GM12878 (cell line): ENCODE data around the gene CD72. TPM values are rescaled to one million over a fixed set of nuclear protein-coding genes. Genes with fewer than 3 reads are reported as not detected.
A peak's percentile ranks its signal among the peaks of the same experiment; 100 is the strongest.

Experiments used
- ATF7 ChIP-seq: fragments of 450-650 bp; IDR thresholded peaks from 2 replicates; pipeline ENCODE4 v1.6.1; 2016; ENCODE audit warnings: low read depth, mild to moderate bottlenecking
- CBFB ChIP-seq: IDR thresholded peaks from 2 replicates; pipeline ENCODE4 v1.6.1; 2016; ENCODE audit warnings: antibody characterized with exemption, low read depth
- CBX5 ChIP-seq: sonication (generic); IDR thresholded peaks from 2 replicates; pipeline ENCODE4 v1.6.1; 2016; ENCODE audit warnings: low read depth, moderate library complexity, mild to moderate bottlenecking, inconsistent platforms
- DPF2 ChIP-seq: fragments of 450-650 bp; IDR thresholded peaks from 2 replicates; pipeline ENCODE4 v1.6.1; 2017; ENCODE audit warnings: mild to moderate bottlenecking
- ELK1 ChIP-seq: IDR thresholded peaks from 2 replicates; pipeline ENCODE4 v1.6.1; 2012; ENCODE audit warnings: low read depth, low read length, improper control_type of control experiment
- ESRRA ChIP-seq: IDR thresholded peaks from 2 replicates; pipeline ENCODE4 v1.6.1; 2012; ENCODE audit warnings: mild to moderate bottlenecking, low read length, improper control_type of control experiment
- FOXM1 ChIP-seq: IDR thresholded peaks from 2 replicates; pipeline ENCODE4 v1.6.1; 2012; ENCODE audit warnings: low read depth, mild to moderate bottlenecking, inconsistent platforms, low read length, moderate library complexity
- GABPA ChIP-seq: IDR thresholded peaks from 2 replicates; pipeline ENCODE4 v1.6.1; 2014; ENCODE audit warnings: antibody characterized with exemption, low read depth, mild to moderate bottlenecking, inconsistent platforms
- HSF1 ChIP-seq: fragments of 150-350 bp; IDR thresholded peaks from 2 replicates; pipeline ENCODE4 v1.6.1; 2014; ENCODE audit warnings: mild to moderate bottlenecking, low read depth, low read length
- IKZF1 ChIP-seq: fragments of 450-650 bp; conservative IDR thresholded peaks from 2 replicates; pipeline ENCODE4 v1.6.1; 2017; ENCODE audit warnings: antibody characterized with exemption, mild to moderate bottlenecking
- MTA2 ChIP-seq: fragments of 450-650 bp; IDR thresholded peaks from 2 replicates; pipeline ENCODE4 v1.6.1; 2016; ENCODE audit warnings: low read depth, mild to moderate bottlenecking, moderate library complexity
- MYB ChIP-seq: fragments of 150-350 bp; IDR thresholded peaks from 2 replicates; pipeline ENCODE4 v1.6.1; 2014; ENCODE audit warnings: mild to moderate bottlenecking, low read depth, low read length, borderline replicate concordance
- NFXL1 ChIP-seq: fragments of 450-650 bp; IDR thresholded peaks from 2 replicates; pipeline ENCODE4 v1.6.1; 2017; ENCODE audit warnings: antibody characterized with exemption, mild to moderate bottlenecking, borderline replicate concordance
- POLR2AphosphoS5 ChIP-seq: IDR thresholded peaks from 2 replicates; pipeline ENCODE4 v1.6.1; 2011; ENCODE audit warnings: mild to moderate bottlenecking, low read length, inconsistent platforms
- RAD21 ChIP-seq: IDR thresholded peaks from 2 replicates; pipeline ENCODE4 v1.6.1; 2011; ENCODE audit warnings: mild to moderate bottlenecking, low read depth, low read length, moderate library complexity; ENCODE audit not compliant: insufficient read depth
- RUNX3 ChIP-seq: IDR thresholded peaks from 2 replicates; pipeline ENCODE4 v1.6.1; 2012; ENCODE audit warnings: low read length, inconsistent platforms
- SMAD5 ChIP-seq: IDR thresholded peaks from 2 replicates; pipeline ENCODE4 v1.6.1; 2016; ENCODE audit warnings: antibody characterized with exemption, low read depth
- SP1 ChIP-seq: IDR thresholded peaks from one replicate; pipeline ENCODE4 v1.6.1; 2011; ENCODE audit warnings: low read depth, low read length
- TAF1 ChIP-seq: IDR thresholded peaks from 2 replicates; pipeline ENCODE4 v1.6.1; 2011; ENCODE audit warnings: mild to moderate bottlenecking, low read depth, low read length, borderline replicate concordance
- TARDBP ChIP-seq: IDR thresholded peaks from 2 replicates; pipeline ENCODE4 v1.6.1; 2016; ENCODE audit warnings: borderline replicate concordance
- TCF7 ChIP-seq: IDR thresholded peaks from 2 replicates; pipeline ENCODE4 v1.6.1; 2014; ENCODE audit warnings: antibody characterized with exemption, borderline replicate concordance
- ZBTB33 ChIP-seq: fragments of 450-650 bp; IDR thresholded peaks from 2 replicates; pipeline ENCODE4 v1.6.1; 2017; ENCODE audit warnings: mild to moderate bottlenecking
- ZBTB40 ChIP-seq: fragments of 450-650 bp; IDR thresholded peaks from 2 replicates; pipeline ENCODE4 v1.6.1; 2016; ENCODE audit warnings: mild to moderate bottlenecking, moderate library complexity, borderline replicate concordance
- ZNF384 ChIP-seq: IDR thresholded peaks from 2 replicates; pipeline ENCODE4 v1.6.1; 2012; ENCODE audit warnings: low read depth, mild to moderate bottlenecking, low read length, improper control_type of control experiment, borderline replicate concordance
- polyA plus RNA-seq, 11 experiments: library from polyadenylated mRNA; depleted of rRNA in 4 of 11; unstranded in 6 of 11; stranded (reverse) in 5 of 11; fragments of >200 nt; fragmentation: Nextera tagmentation in 4 of 11; fragmentation: Illumina TruSeq in 1 of 11; extraction: Ambion mirVana in 4 of 11; extraction: Trizol in 1 of 11; gene quantifications; 1 replicate in 1 of 11; 2 replicates in 10 of 11; pipeline versions ENCODE4 v1.2.1 to v1.2.3, GENCODE V29; 2011 to 2016; ENCODE audit warnings: inconsistent platforms in 2 of 11, missing spikeins in 2 of 11, low read depth in 1 of 11
- total RNA-seq, 4 experiments: library from RNA; depleted of rRNA in 3 of 4; stranded (reverse); fragments of >200 nt in 3 of 4; fragmentation: Illumina TruSeq in 1 of 4; extraction: Trizol in 1 of 4; gene quantifications; 2 replicates each; pipeline versions ENCODE4 v1.2.1 to v1.2.3, GENCODE V29; 2013 to 2021

Gene CD72
- total and polyA plus RNA-seq, 10 of the 15 experiments (the other 5 are each of a cell fraction or from before 2014, with no cell fraction given), result 2.1 to 14.2 (median 4.4) TPM

- TF ChIP-seq ZBTB40 (peak; percentile 45; the same call in 1 of the 2 replicates), IKZF1 (peak; percentile 90), SP1 (no peak), POLR2AphosphoS5 (peak; percentile 84), ESRRA (no peak), ZNF384 (no peak), ATF7 (peak; percentile 90), CBFB (no peak), FOXM1 (no peak), DPF2 (no peak; the same call in 1 of the 2 replicates), TCF7 (no peak), ZBTB33 (no peak), SMAD5 (no peak), CBX5 (no peak), NFXL1 (no peak), TARDBP (no peak), ELK1 (peak; percentile 14; the same call in 1 of the 2 replicates), MYB (no peak), HSF1 (no peak), RAD21 (0 out of 2 replicates have a peak, but pooled peaks have one; percentile 31), RUNX3 (0 out of 2 replicates have a peak, but pooled peaks have one; percentile 18), TAF1 (no peak), GABPA (peak; percentile 34; the same call in 1 of the 2 replicates), MTA2 (no peak)
Measured at GRCh38 chr9:35616681-35617459, 1.3 kb downstream of the CD72 start (continued).
